ENCODE results near the gene FN1.

FN1 gene

DNA sequence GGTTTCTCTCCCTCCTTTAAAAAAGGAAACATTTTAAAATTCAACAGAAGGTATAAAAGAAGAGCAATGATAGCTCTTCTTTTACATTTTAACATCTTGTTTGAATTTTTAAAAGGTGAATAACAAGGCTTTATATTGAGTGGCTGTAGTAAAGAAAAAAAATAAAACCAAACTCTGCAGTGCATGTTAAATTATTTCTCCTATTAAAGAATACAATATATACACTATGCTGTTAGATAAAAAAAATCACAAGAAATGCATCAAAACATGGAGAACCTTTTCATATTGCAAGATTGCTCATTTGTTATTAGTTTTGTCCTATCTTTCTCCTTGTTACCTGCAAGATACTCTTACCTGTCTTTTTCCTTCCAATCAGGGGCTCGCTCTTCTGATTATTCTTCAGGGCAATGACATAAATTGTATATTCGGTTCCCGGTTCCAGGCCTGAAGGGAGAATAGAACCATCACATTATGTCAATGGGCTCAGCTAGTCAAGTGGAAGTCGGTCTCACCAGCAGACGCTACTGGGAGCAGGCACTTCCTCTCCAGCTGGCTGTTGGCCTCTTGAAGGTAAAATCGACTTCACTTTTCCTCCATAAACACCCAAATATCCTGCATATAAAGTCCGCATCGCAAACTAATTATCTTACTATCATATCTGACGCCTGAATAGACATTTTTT, 62.8 kb downstream of the FN1 start:
- Histone ChIP-seq H3K9me3 (ENCODE audit: control insufficient read depth, insufficient read depth, low read depth, low read length) (no peaks in the 10 kb centered on the region), H3K36me3 (ENCODE audit: control insufficient read depth in 2 of 2, insufficient read depth in 1 of 2, low read length in 2 of 2) (peaks cover 53 to 91% of the 10 kb centered on the region in 2 experiments), H3K4me1 (ENCODE audit: control insufficient read depth, insufficient read depth, low read length) (no peaks in the 10 kb centered on the region), H3K27ac (ENCODE audit: extremely low read depth, low read depth, low read length) (no peak overlapping the region), H3K4me3 (ENCODE audit: low read depth, low read length) (no peak overlapping the region)
- ChIA-PET POLR2A (no interaction called here), CTCF (interaction anchor here (0.6 kb wide), 1 partner anchor 62 kb away, joined by 3 read pairs; no protein-coding TSS in a partner anchor)
- no peak for TF ChIP-seq ZNF660 (tag by site-specific recombination; IDR thresholded peaks at IDR 0.05)
- no peak for TF ChIP-seq ZFP37 (tag by site-specific recombination; IDR thresholded peaks at IDR 0.05)
- TF ChIP-seq ZNF302 (tag by site-specific recombination; IDR thresholded peaks at IDR 0.05; ENCODE audit: low read depth): no peak
- TF ChIP-seq KLF8 (tag by site-specific recombination; IDR thresholded peaks at IDR 0.05): no peak
- TF ChIP-seq ZNF639 (tag by site-specific recombination; IDR thresholded peaks at IDR 0.05): no peak
- no peak for TF ChIP-seq ZNF600 (tag by site-specific recombination; IDR thresholded peaks at IDR 0.05)
- TF ChIP-seq BCL11A (tag by site-specific recombination; IDR thresholded peaks at IDR 0.05; ENCODE audit: low read depth): no peak
- TF ChIP-seq ZNF121 (tag by site-specific recombination; IDR thresholded peaks at IDR 0.05): no peak
- TF ChIP-seq ZNF324 (tag by site-specific recombination; IDR thresholded peaks at IDR 0.05): no peak
- TF ChIP-seq ZNF248 (tag by site-specific recombination; IDR thresholded peaks at IDR 0.05): no peak

- Histone ChIP-seq H3K27ac (ENCODE audit: extremely low read depth, low read depth, low read length) (no peak overlapping the region), H3K4me3 (ENCODE audit: low read depth, low read length) (no peak overlapping the region), H3K4me1 (ENCODE audit: control insufficient read depth, insufficient read depth, low read length) (no peaks in the 10 kb centered on the region), H3K9me3 (ENCODE audit: control insufficient read depth, insufficient read depth, low read depth, low read length) (no peaks in the 10 kb centered on the region), H3K36me3 (ENCODE audit: control insufficient read depth in 2 of 2, insufficient read depth in 1 of 2, low read length in 2 of 2) (peaks cover 49 to 92% of the 10 kb centered on the region in 2 experiments)
- CTCF ChIA-PET: interaction anchor here (0.6 kb wide), 1 partner anchor 63 kb away, joined by 3 read pairs; no protein-coding TSS in a partner anchor
- POLR2A ChIA-PET: no interaction called here
- TF ChIP-seq HOXA7 (CRISPR knock-in tag; IDR thresholded peaks at IDR 0.05; ENCODE audit: borderline replicate concordance): no peak
- TF ChIP-seq ZNF335 (tag by site-specific recombination; conservative IDR thresholded peaks at IDR 0.05): no peak
- TF ChIP-seq, protein P1, sequence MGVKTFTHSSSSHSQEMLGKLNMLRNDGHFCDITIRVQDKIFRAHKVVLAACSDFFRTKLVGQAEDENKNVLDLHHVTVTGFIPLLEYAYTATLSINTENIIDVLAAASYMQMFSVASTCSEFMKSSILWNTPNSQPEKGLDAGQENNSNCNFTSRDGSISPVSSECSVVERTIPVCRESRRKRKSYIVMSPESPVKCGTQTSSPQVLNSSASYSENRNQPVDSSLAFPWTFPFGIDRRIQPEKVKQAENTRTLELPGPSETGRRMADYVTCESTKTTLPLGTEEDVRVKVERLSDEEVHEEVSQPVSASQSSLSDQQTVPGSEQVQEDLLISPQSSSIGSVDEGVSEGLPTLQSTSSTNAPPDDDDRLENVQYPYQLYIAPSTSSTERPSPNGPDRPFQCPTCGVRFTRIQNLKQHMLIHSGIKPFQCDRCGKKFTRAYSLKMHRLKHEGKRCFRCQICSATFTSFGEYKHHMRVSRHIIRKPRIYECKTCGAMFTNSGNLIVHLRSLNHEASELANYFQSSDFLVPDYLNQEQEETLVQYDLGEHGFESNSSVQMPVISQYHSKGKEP (tag by site-specific recombination; IDR thresholded peaks at IDR 0.05): no peak
- TF ChIP-seq ZSCAN23 (tag by site-specific recombination; IDR thresholded peaks at IDR 0.05): no peak
- no peak for TF ChIP-seq EGR2 (tag by site-specific recombination; IDR thresholded peaks at IDR 0.05; ENCODE audit: low read depth)
- no peak for TF ChIP-seq FEZF1 (tag by site-specific recombination; IDR thresholded peaks at IDR 0.05)
These were observed 63.7 kb downstream of the FN1 start for GRCh38 chr2:215371915-215372897.

- TF ChIP-seq ZBTB8A (tag by site-specific recombination; IDR thresholded peaks at IDR 0.05): no peak
- no peak for TF ChIP-seq ZNF629 (tag by site-specific recombination; IDR thresholded peaks at IDR 0.05)
- TF ChIP-seq ZBTB48 (tag by site-specific recombination; IDR thresholded peaks at IDR 0.05): no peak
- TF ChIP-seq ZNF529 (tag by site-specific recombination; IDR thresholded peaks at IDR 0.05; ENCODE audit: insufficient replicate concordance): no peak
- TF ChIP-seq ZSCAN30 (tag by site-specific recombination; IDR thresholded peaks at IDR 0.05): no peak
- TF ChIP-seq ZNF354C (tag by site-specific recombination; IDR thresholded peaks at IDR 0.05; ENCODE audit: borderline replicate concordance, low read depth): no peak
- Histone ChIP-seq H3K4me1 (ENCODE audit: control insufficient read depth, insufficient read depth, low read length) (no peaks in the 10 kb centered on the region), H3K4me3 (ENCODE audit: low read depth, low read length) (no peak overlapping the region), H3K27ac (ENCODE audit: extremely low read depth, low read depth, low read length) (no peak overlapping the region), H3K9me3 (ENCODE audit: control insufficient read depth, insufficient read depth, low read depth, low read length) (no peaks in the 10 kb centered on the region), H3K36me3 (ENCODE audit: control insufficient read depth in 2 of 2, insufficient read depth in 1 of 2, low read length in 2 of 2) (peaks cover 44 to 89% of the 10 kb centered on the region in 2 experiments)
- ChIA-PET POLR2A (no interaction called here), CTCF (no interaction called here)
These were observed 65.5 kb downstream of the FN1 start for GRCh38 chr2:215370112-215370965.
